Ovary (tissue), 3 donors: Measurements from ENCODE around the gene PPFIA2.

Source experiments
- EP300 ChIP-seq: sonication (generic); formaldehyde crosslinking; IDR thresholded peaks from one replicate; pipeline ENCODE4 v1.6.1; 2017; ENCODE audit warnings: antibody characterized with exemption
- POLR2A ChIP-seq: fragments of 450-650 bp; IDR thresholded peaks from one replicate; pipeline ENCODE4 v1.6.1; 2017; ENCODE audit warnings: antibody characterized with exemption, mild to moderate bottlenecking, moderate library complexity
- TF ChIP-seq, protein P1 (sequence below), 3 donors: fragments of 450-650 bp in 2 of 3; fragments of 200-600 bp in 1 of 3; IDR thresholded peaks; one replicate each; pipeline versions ENCODE4 v1.5.1 to v1.8.0; 2016 to 2022; ENCODE audit warnings: antibody characterized with exemption in 3 of 3, mild to moderate bottlenecking in 1 of 3
- donor health status: DM: no; HTN: no; CAD: no.

DNA sequence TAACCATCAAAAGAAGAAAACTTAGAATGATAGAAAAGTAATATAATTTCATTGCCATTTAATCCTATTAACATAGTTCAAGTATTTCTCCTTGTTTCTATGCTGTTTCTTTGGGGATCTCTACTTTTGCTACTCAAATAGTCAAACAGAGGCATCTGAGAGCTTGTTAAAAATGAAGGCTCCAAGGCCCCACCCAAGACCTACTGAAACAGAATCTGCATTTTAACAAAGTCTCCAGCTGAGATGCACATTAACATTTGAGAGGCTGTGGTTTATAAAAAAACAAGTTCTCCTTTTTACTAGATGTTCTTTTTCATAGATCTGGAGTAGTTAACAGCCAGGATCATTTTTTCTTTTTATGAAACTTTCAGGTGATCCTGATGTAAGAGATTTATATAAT, 31.8 kb downstream of the PPFIA2 start:
- TF ChIP-seq, protein P1, sequence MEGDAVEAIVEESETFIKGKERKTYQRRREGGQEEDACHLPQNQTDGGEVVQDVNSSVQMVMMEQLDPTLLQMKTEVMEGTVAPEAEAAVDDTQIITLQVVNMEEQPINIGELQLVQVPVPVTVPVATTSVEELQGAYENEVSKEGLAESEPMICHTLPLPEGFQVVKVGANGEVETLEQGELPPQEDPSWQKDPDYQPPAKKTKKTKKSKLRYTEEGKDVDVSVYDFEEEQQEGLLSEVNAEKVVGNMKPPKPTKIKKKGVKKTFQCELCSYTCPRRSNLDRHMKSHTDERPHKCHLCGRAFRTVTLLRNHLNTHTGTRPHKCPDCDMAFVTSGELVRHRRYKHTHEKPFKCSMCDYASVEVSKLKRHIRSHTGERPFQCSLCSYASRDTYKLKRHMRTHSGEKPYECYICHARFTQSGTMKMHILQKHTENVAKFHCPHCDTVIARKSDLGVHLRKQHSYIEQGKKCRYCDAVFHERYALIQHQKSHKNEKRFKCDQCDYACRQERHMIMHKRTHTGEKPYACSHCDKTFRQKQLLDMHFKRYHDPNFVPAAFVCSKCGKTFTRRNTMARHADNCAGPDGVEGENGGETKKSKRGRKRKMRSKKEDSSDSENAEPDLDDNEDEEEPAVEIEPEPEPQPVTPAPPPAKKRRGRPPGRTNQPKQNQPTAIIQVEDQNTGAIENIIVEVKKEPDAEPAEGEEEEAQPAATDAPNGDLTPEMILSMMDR (IDR thresholded peaks at IDR 0.05): no peak
- TF ChIP-seq POLR2A (no peak), EP300 (no peak)
